GM21737 (cell line): ENCODE measurements around the gene CSF1R.
A peak's percentile ranks its signal among the peaks of the same experiment; 100 is the strongest.

Source experiments
- ATAC-seq: cut with Tn5 transposase; IDR thresholded peaks from one replicate; pipeline ENCODE4 v1.9.1; 2021; ENCODE audit warnings: mild to moderate bottlenecking, moderate library complexity; ENCODE audit not compliant: unreplicated experiment

The CSF1R gene

GRCh38 chr5:150085950-150086715 lies at the start of gene CSF1R:
TSS of gene CSF1R (minus strand) at chr5:150086554. CDS start at chr5:150086427, 127 bp downstream.
- ATAC-seq = no peak

GRCh38 chr5:150135557-150136304 lies 49.4 kb upstream of the CSF1R start:
- ATAC-seq = no peak

- no peak for ATAC-seq
Measured at GRCh38 chr5:150134198-150134588, 47.8 kb upstream of the CSF1R start.

DNA sequence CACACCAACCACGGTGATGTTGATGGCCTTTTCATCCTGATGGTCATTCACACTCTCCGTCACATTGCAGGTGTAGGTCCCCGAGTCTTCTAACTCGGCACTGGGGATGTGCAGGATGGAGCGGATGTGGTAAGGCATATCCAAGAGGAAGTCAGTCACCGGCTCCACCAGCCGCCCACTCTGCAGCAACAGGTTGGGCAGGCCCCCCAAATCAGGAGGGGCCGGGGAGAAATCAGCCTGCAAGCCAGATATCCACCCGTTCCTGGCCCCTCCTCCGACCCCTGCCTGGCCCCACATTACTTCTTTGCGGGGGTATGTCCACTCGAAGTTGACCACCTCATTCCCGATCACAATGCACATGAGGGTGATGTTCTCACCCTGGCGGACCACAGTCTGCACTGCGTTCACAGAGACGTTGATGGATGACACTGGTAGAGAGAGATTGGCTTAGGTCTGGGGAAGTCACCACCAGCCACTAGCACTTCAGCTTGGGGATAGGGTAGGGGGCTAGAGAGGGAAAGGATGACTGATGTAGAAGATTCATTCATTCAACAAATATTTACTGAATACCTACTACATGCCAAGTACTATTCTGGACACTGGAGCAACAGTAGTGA lies 47.3 kb upstream of the CSF1R start:
- ATAC-seq = no peak

- ATAC-seq = no peak
Measured at GRCh38 chr5:150132740-150133139, 46.4 kb upstream of the CSF1R start.

DNA sequence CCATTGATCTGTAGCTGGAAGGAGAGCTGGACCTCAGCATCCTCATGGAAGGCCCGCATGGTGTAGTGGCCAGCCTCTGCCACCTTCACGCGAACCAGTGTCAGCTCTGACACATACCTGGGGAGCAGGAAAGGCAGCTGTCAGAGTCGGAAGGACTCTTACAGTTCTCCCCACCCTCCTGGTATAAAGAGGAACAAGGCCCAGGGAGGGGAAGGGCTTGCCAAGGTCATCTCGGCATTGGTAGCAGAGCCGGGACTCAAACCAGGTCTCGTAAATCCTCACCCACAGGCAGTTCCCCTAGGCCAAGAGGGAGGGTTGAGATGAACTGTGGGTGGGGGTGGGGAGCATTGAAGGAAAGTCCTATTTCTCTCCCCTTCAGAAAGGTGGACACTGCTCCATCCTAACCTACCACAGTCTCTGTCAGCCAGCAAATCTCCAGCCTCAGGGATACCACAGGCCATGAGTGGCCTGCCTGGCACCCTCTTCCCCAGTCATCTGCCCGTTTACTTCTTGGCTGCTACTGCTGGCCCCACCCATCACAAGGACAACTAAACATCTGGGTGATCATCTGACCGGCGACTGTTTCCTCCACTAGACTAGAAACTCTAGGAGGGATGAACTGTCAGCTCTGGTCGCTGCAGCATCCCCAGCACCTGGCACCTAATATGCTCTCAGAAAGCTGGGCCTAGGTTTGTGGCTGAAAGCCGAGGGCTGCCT lies 45.8 kb upstream of the CSF1R start:
- ATAC-seq = no peak

- no peak for ATAC-seq
Measured at GRCh38 chr5:150131461-150131860, 45.1 kb upstream of the CSF1R start.

GRCh38 chr5:150130493-150130922 lies 44.2 kb upstream of the CSF1R start:
- no peak for ATAC-seq

GRCh38 chr5:150129813-150130492 lies 43.6 kb upstream of the CSF1R start:
- no peak for ATAC-seq

- ATAC-seq = no peak
Measured at GRCh38 chr5:150129454-150129812, 43.1 kb upstream of the CSF1R start.

- no peak for ATAC-seq
Measured at GRCh38 chr5:150126921-150127265, 40.5 kb upstream of the CSF1R start.

GRCh38 chr5:150126199-150126920 lies 40.0 kb upstream of the CSF1R start:
- ATAC-seq = no peak

DNA sequence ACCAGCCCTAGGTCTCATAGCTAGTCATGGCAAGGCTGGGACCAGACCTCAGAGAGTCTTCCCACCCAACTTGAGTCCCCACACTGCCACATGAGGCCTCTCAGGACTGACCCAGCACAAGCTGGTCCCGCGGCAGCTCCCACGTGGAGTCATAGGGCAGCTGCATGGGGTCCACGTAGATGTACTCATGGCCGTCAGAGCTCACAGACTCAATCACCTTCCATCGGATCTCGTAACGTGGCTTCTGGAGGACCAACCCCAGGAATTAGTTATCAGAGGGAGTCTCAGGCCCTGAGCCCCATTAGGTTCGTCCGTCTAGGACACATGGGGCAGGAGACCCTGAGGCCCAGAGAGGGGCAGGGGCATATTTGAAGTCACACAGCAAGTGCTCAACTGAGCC lies 39.0 kb upstream of the CSF1R start:
- ATAC-seq = no peak

GRCh38 chr5:150124596-150124995 lies 38.2 kb upstream of the CSF1R start:
- no peak for ATAC-seq

DNA sequence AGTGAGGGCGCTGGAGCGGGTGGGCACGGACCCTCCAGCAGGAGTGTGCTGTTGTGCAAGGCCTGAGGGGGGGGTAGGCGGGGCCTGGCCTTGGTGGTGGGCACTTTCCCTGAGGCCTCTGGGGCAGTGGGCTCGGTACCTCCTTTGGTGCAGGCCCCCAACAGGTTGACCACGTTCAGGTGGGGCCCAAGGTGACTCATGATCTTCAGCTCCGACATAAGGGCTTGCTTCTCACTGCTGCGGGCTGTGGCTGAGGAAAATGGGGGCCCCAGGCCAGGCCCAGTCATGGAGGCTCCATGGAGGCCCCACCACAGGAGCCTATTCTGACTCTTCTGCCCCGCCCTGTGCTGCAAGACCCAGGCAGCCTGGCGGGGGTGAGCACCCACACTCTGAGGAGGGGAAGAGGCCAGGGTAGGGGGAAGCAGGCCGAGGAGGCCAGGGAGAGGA lies 37.8 kb upstream of the CSF1R start:
- no peak for ATAC-seq

DNA sequence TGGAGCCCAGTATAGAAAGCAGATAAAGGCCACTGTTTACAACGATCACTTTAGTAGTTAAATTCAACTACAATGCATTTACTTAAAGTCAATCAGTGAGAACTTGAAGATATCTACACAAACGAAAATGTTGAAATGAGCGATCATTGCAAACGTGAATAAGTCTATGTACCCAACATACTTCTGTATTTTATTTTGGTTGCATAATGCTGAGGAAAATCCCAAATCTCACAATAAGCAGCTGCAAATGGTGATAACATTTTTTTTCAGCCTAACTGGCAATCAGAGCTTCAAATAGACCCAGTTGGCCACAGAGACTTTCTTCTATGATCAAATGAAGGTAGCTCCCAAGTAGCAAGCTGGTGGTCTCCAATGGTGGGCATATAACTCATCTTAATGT lies 37.2 kb upstream of the CSF1R start:
- no peak for ATAC-seq

DNA sequence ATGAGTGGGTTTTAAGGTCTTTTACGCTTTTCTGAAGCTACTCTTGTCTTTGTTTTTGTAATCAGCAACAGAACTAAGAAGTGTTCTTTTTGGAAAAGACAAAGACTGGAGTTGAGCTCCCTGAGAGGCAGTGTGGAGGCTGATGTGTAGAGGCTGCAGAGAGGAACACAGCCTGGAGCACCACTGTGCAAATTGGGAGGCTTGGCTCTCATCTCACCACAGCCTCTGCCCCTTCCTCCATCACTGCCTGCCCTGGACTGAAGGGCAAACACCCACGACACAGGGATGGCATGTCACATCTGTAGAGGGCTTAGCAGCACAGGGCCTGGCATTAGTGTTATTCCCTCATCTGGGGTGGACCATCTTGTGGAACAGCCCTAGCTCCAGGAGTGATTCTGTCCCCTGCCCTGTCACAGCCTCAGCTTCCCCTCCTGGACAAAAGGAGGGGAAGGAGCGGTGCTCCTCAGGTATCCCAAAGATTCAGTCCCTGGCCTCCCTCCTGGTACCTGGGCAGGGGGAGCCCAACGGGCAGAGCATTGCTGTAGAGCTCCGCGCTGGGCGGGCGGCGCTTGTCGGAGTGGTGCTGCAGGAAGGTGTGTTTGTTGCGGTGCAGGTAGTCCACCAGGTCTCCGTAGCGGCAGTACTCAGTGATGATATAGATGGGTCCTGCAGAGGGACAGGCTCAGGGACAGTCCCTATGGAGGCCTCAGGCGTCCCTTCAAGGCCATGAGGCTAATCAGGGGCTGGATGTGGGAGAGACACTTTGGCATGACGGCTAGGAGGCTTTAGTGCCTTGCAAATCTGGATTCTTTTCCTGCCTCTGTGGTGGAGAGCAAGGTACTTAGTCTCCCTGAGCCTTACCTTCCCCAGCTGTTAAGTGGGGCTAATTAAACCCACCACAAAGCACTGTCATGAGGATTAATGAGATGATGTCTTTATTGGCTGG lies 36.5 kb upstream of the CSF1R start:
- no peak for ATAC-seq

GRCh38 chr5:150122158-150122510 lies 35.8 kb upstream of the CSF1R start:
- peak; percentile 67 for ATAC-seq
